Trophoblast cell (in vitro differentiated cells and primary cell): ENCODE measurements around the gene PET100.

ENCODE experiments used
- DNase-seq, 2 donors: peaks; one replicate each; pipeline ENCODE4 v3.0.0-alpha.2; 2016
- H2AFZ ChIP-seq: 2 replicates; pipeline ENCODE4 v1.6.1; 2013; ENCODE audit warnings: low read length, moderate library complexity, mild to moderate bottlenecking; ENCODE audit not compliant: insufficient read depth, poor library complexity
- H2AK5ac ChIP-seq: 2 replicates; pipeline ENCODE4 v1.6.1; 2013; ENCODE audit warnings: mild to moderate bottlenecking, low read length
- H2BK120ac ChIP-seq: 2 replicates; pipeline ENCODE4 v1.6.1; 2013; ENCODE audit warnings: low read length, mild to moderate bottlenecking, moderate library complexity; ENCODE audit not compliant: insufficient read depth, poor library complexity
- H2BK12ac ChIP-seq: 2 replicates; pipeline ENCODE4 v1.6.1; 2013; ENCODE audit warnings: mild to moderate bottlenecking, low read length, moderate library complexity
- H2BK5ac ChIP-seq: 2 replicates; pipeline ENCODE4 v1.6.1; 2013; ENCODE audit warnings: low read length, low read depth, moderate library complexity, mild to moderate bottlenecking; ENCODE audit not compliant: poor library complexity
- H3K14ac ChIP-seq: 2 replicates; pipeline ENCODE4 v1.6.1; 2013; ENCODE audit warnings: mild to moderate bottlenecking, low read length
- H3K18ac ChIP-seq: 2 replicates; pipeline ENCODE4 v1.6.1; 2013; ENCODE audit warnings: mild to moderate bottlenecking, low read length
- H3K23ac ChIP-seq: 2 replicates; pipeline ENCODE4 v1.6.1; 2013; ENCODE audit warnings: low read length
- H3K27ac ChIP-seq: 2 replicates; pipeline ENCODE4 v1.5.1; 2013; ENCODE audit warnings: low read depth, mild to moderate bottlenecking, inconsistent platforms, low read length, moderate library complexity
- H3K27me3 ChIP-seq: 2 replicates; pipeline ENCODE4 v1.6.1; 2013; ENCODE audit warnings: inconsistent platforms, mild to moderate bottlenecking, low read length, moderate library complexity; ENCODE audit not compliant: insufficient read depth
- H3K36me3 ChIP-seq, 2 experiments: 1 replicate in 1 of 2; 2 replicates in 1 of 2; pipeline ENCODE4 v1.6.1; 2013; ENCODE audit warnings: low read length in 2 of 2, mild to moderate bottlenecking in 2 of 2, moderate library complexity in 1 of 2; ENCODE audit not compliant: insufficient read depth in 2 of 2, control insufficient read depth in 1 of 2
- H3K4ac ChIP-seq: 2 replicates; pipeline ENCODE4 v1.6.1; 2013; ENCODE audit warnings: low read depth, mild to moderate bottlenecking, low read length, moderate library complexity
- H3K4me1 ChIP-seq, 2 experiments: 1 replicate in 1 of 2; 2 replicates in 1 of 2; pipeline ENCODE4 v1.6.1; 2013; ENCODE audit warnings: low read length in 2 of 2, mild to moderate bottlenecking in 2 of 2, moderate library complexity in 1 of 2; ENCODE audit not compliant: insufficient read depth in 2 of 2, control insufficient read depth in 1 of 2
- H3K4me2 ChIP-seq: 2 replicates; pipeline ENCODE4 v1.6.1; 2013; ENCODE audit warnings: inconsistent platforms, mild to moderate bottlenecking, low read length, moderate library complexity
- H3K4me3 ChIP-seq: 2 replicates; pipeline ENCODE4 v1.5.1; 2013; ENCODE audit warnings: mild to moderate bottlenecking, low read depth, low read length, inconsistent platforms
- H3K79me1 ChIP-seq: one replicate; pipeline ENCODE4 v1.6.1; 2013; ENCODE audit warnings: low read length
- H3K79me2 ChIP-seq: 2 replicates; pipeline ENCODE4 v1.6.1; 2013; ENCODE audit warnings: low read length, mild to moderate bottlenecking; ENCODE audit not compliant: control insufficient read depth, insufficient read depth, poor library complexity
- H3K9ac ChIP-seq: 2 replicates; pipeline ENCODE4 v1.6.1; 2013; ENCODE audit warnings: mild to moderate bottlenecking, low read length
- H3K9me3 ChIP-seq: 2 replicates; pipeline ENCODE4 v1.6.1; 2013; ENCODE audit warnings: low read depth, mild to moderate bottlenecking, control low read depth, inconsistent platforms, low read length; ENCODE audit not compliant: insufficient read depth
- H4K12ac ChIP-seq: 2 replicates; pipeline ENCODE4 v1.6.1; 2013; ENCODE audit warnings: low read depth, mild to moderate bottlenecking, low read length, moderate library complexity
- H4K8ac ChIP-seq: 2 replicates; pipeline ENCODE4 v1.6.1; 2013; ENCODE audit warnings: low read depth, mild to moderate bottlenecking, low read length, moderate library complexity
- H4K91ac ChIP-seq: one replicate; pipeline ENCODE4 v1.6.1; 2013; ENCODE audit warnings: low read depth, mild to moderate bottlenecking, low read length, moderate library complexity
- WGBS: extraction: QIAGEN DNeasy Blood & Tissue Kit; methylation state at CpG from one replicate; pipeline ENCODE4 v1.1.7; 2013; ENCODE audit warnings: missing lambda C conversion rate; ENCODE audit not compliant: insufficient read length, insufficient coverage; ENCODE audit errors: extremely low coverage; 5-methylcytosine and 5-hydroxymethylcytosine counted together

PET100 gene

GRCh38 chr19:7633698-7634097 is 4.1 kb downstream of the PET100 start, which contains the start of gene PCP2:
Gene PCP2, minus strand, starts transcription at chr19:7633719. Its CDS starts 262 bp downstream, at chr19:7633457.
- Histone ChIP-seq H3K23ac (no peak within 1 kb of the TSS), H3K27me3 (no peaks in the 10 kb centered on the region), H4K91ac (no peak within 1 kb of the TSS), H4K12ac (no peak within 1 kb of the TSS), H3K9ac (no peak within 1 kb of the TSS), H3K27ac (no peak within 1 kb of the TSS), H2AFZ (no peak within 1 kb of the TSS), H3K79me2 (peaks cover 21% of the 10 kb centered on the region), H2BK120ac (no peak within 1 kb of the TSS), H3K79me1 (peaks cover 9% of the 10 kb centered on the region), H3K4me3 (peak within 1 kb of the TSS; percentile 30), H2BK12ac (no peak within 1 kb of the TSS), H3K4ac (no peak within 1 kb of the TSS), H3K36me3 (peaks cover 8 to 12% of the 10 kb centered on the region in 2 experiments), H2AK5ac (no peak within 1 kb of the TSS), H3K14ac (no peak within 1 kb of the TSS), H3K4me2 (no peak within 1 kb of the TSS), H3K18ac (no peak within 1 kb of the TSS), H2BK5ac (no peak within 1 kb of the TSS), H3K4me1 (peaks cover 12 to 19% of the 10 kb centered on the region in 2 experiments), H3K9me3 (peaks cover 7% of the 10 kb centered on the region), H4K8ac (no peak within 1 kb of the TSS)
- no CpG with 5 or more reads among the region's 2 CpGs for WGBS
- DNase-seq, result no peak

- Histone ChIP-seq H3K4ac (no peak overlapping the region), H3K9ac (no peak overlapping the region), H3K27ac (no peak overlapping the region), H4K12ac (no peak overlapping the region), H2BK12ac (no peak overlapping the region), H3K23ac (no peak overlapping the region), H2AFZ (no peak overlapping the region), H3K4me3 (no peak overlapping the region), H3K79me1 (peaks cover 6% of the 10 kb centered on the region), H3K18ac (no peak overlapping the region), H2AK5ac (no peak overlapping the region), H3K9me3 (peaks cover 11% of the 10 kb centered on the region), H3K36me3 (peaks cover 13 to 18% of the 10 kb centered on the region in 2 experiments), H3K79me2 (peaks cover 7% of the 10 kb centered on the region), H4K91ac (no peak overlapping the region), H3K14ac (no peak overlapping the region), H3K4me1 (peaks cover 7 to 12% of the 10 kb centered on the region in 2 experiments), H3K27me3 (no peaks in the 10 kb centered on the region), H2BK5ac (no peak overlapping the region), H4K8ac (no peak overlapping the region), H2BK120ac (no peak overlapping the region), H3K4me2 (no peak overlapping the region)
- WGBS, result no CpG with 5 or more reads among the region's 6 CpGs
- DNase-seq, result no peak
Observed at GRCh38 chr19:7635670-7636069, 6.1 kb downstream of the PET100 start.

GRCh38 chr19:7636317-7636690 is 6.7 kb downstream of the PET100 start:
- Histone ChIP-seq H3K9me3 (peaks cover 11% of the 10 kb centered on the region), H3K23ac (no peak overlapping the region), H3K9ac (no peak overlapping the region), H3K79me2 (peaks cover 7% of the 10 kb centered on the region), H3K4me3 (no peak overlapping the region), H4K91ac (peak overlapping the region; percentile 11), H3K27ac (no peak overlapping the region), H3K18ac (no peak overlapping the region), H2BK120ac (no peak overlapping the region), H3K4ac (no peak overlapping the region), H3K4me1 (peaks cover 7 to 11% of the 10 kb centered on the region in 2 experiments), H2BK12ac (no peak overlapping the region), H3K36me3 (peaks cover 13 to 18% of the 10 kb centered on the region in 2 experiments), H2BK5ac (no peak overlapping the region), H4K8ac (peak overlapping the region; percentile 48), H2AK5ac (no peak overlapping the region), H2AFZ (no peak overlapping the region), H3K79me1 (peaks cover 6% of the 10 kb centered on the region), H3K27me3 (no peaks in the 10 kb centered on the region), H3K14ac (no peak overlapping the region), H4K12ac (no peak overlapping the region), H3K4me2 (peak overlapping the region; percentile 63)
- WGBS, result no CpG with 5 or more reads among the region's 16 CpGs
- DNase-seq, result no peak

GRCh38 chr19:7636691-7637373 is 7.2 kb downstream of the PET100 start, which contains the start of gene STXBP2:
Gene STXBP2, plus strand, starts transcription at chr19:7637110. Its CDS starts 40 bp downstream, at chr19:7637150.
- H3K27ac ChIP-seq, result no peak within 1 kb of the TSS
- H3K9ac ChIP-seq, result peak within 1 kb of the TSS; percentile 87
- H3K27me3 ChIP-seq, result no peaks in the 10 kb centered on the region
- no peak within 1 kb of the TSS for H2BK12ac ChIP-seq
- peak within 1 kb of the TSS; percentile 40 for H3K18ac ChIP-seq
- H3K14ac ChIP-seq, result peak within 1 kb of the TSS; percentile 20
- H2BK5ac ChIP-seq, result peak within 1 kb of the TSS; percentile 9
- no CpG with 5 or more reads among the region's 61 CpGs for whole genome bisulfite sequencing
- DNase-seq, result peak; percentile 79 to 91
- peaks cover 6% of the 10 kb centered on the region for H3K79me1 ChIP-seq
- H3K4me2 ChIP-seq, result peak within 1 kb of the TSS; percentile 89
- H3K79me2 ChIP-seq, result peaks cover 7% of the 10 kb centered on the region
- H3K4me3 ChIP-seq, result peak within 1 kb of the TSS; percentile 84
- no peak within 1 kb of the TSS for H2AFZ ChIP-seq
- peak within 1 kb of the TSS; percentile 84 for H4K12ac ChIP-seq
- peak within 1 kb of the TSS; percentile 67 for H2AK5ac ChIP-seq
- H3K4me1 ChIP-seq, result peaks cover 7 to 11% of the 10 kb centered on the region in 2 experiments
- H3K4ac ChIP-seq, result peak within 1 kb of the TSS; percentile 57
- peaks cover 10 to 17% of the 10 kb centered on the region in 2 experiments for H3K36me3 ChIP-seq
- H4K8ac ChIP-seq, result peak within 1 kb of the TSS; percentile 87
- no peak within 1 kb of the TSS for H3K23ac ChIP-seq
- peaks cover 11% of the 10 kb centered on the region for H3K9me3 ChIP-seq
- peak within 1 kb of the TSS; percentile 36 for H2BK120ac ChIP-seq
- H4K91ac ChIP-seq, result peak within 1 kb of the TSS; percentile 70
